Right kidney (tissue), 9 donors: ENCODE results near the gene SHROOM3.
A peak's percentile ranks its signal among the peaks of the same experiment; 100 is the strongest.
"Not testable (repeated sequence)": the region's sequence is repeated elsewhere in the genome, so short reads cannot be mapped to it uniquely, and the experiment has no call there.

Experiments
- DNase-seq: peaks from one replicate; pipeline ENCODE4 v3.0.0-alpha.2; 2016
- long read RNA-seq, 8 donors: transcript quantifications; one replicate each; lab custom pipeline, GENCODE V29; 2026

The SHROOM3 gene
- long read RNA-seq, donor 1, partial matches to known transcripts = 8 of 14 reads
- long read RNA-seq, donor 1, other reads (novel, unspliced or antisense) = 0 of 14 reads
- long read RNA-seq, donor 2, partial matches to known transcripts = 8 of 11 reads
- long read RNA-seq, donor 2, other reads (novel, unspliced or antisense) = 0 of 11 reads
- long read RNA-seq, donor 3, partial matches to known transcripts = 0 of 3 reads
- long read RNA-seq, donor 3, other reads (novel, unspliced or antisense) = 0 of 3 reads
- long read RNA-seq, donor 4, transcript SHROOM3-209 (4 exons, 3,766 nt) = major isoform, 9 of 11 reads
- long read RNA-seq, donor 4, partial matches to known transcripts = 0 of 11 reads
- long read RNA-seq, donor 4, other reads (novel, unspliced or antisense) = 0 of 11 reads
- long read RNA-seq, donor 5, partial matches to known transcripts = 0 of 3 reads
- long read RNA-seq, donor 5, other reads (novel, unspliced or antisense) = 0 of 3 reads
- long read RNA-seq, donor 6, transcript SHROOM3-209 (4 exons, 3,766 nt) = major isoform, 7 of 24 reads
- long read RNA-seq, donor 6, partial matches to known transcripts = 15 of 24 reads
- long read RNA-seq, donor 6, other reads (novel, unspliced or antisense) = 0 of 24 reads
- long read RNA-seq, donor 7, transcript SHROOM3-206 (4 exons, 554 nt) = minor isoform, 5 of 70 reads
- long read RNA-seq, donor 7, transcript SHROOM3-209 (4 exons, 3,766 nt) = major isoform, 15 of 70 reads
- long read RNA-seq, donor 7, partial matches to known transcripts = 50 of 70 reads
- long read RNA-seq, donor 7, other reads (novel, unspliced or antisense) = 0 of 70 reads
- long read RNA-seq, donor 8, transcript SHROOM3-206 (4 exons, 554 nt) = major isoform, 5 of 9 reads
- long read RNA-seq, donor 8, partial matches to known transcripts = 0 of 9 reads
- long read RNA-seq, donor 8, other reads (novel, unspliced or antisense) = 0 of 9 reads

- peak; percentile 42 for DNase-seq
These were observed at the start of gene SHROOM3 for GRCh38 chr4:76434901-76435527. SHROOM3 (plus strand) TSS chr4:76435229; CDS start chr4:76436053, 824 bp downstream.

- no peak for DNase-seq
These were observed 49.1 kb upstream of the SHROOM3 start for GRCh38 chr4:76385974-76386373.

- no peak for DNase-seq
These were observed 48.3 kb upstream of the SHROOM3 start for GRCh38 chr4:76386566-76387305.

GRCh38 chr4:76388160-76388908 is 46.7 kb upstream of the SHROOM3 start:
- DNase-seq = no peak

GRCh38 chr4:76401654-76402053 is 33.4 kb upstream of the SHROOM3 start:
- DNase-seq = no peak

GRCh38 chr4:76406081-76406480 is 28.9 kb upstream of the SHROOM3 start:
- DNase-seq = no peak

- DNase-seq = no peak
These were observed 27.4 kb upstream of the SHROOM3 start for GRCh38 chr4:76407440-76408119.

- DNase-seq = no peak
These were observed 24.4 kb upstream of the SHROOM3 start for GRCh38 chr4:76410636-76411035.

- DNase-seq = no peak
These were observed 14.8 kb upstream of the SHROOM3 start for GRCh38 chr4:76420188-76420761.

GRCh38 chr4:76420762-76421581 is 14.1 kb upstream of the SHROOM3 start, which contains the start of gene CCDC158:
CCDC158 (minus strand) TSS chr4:76421141; CDS start chr4:76403207, 17,934 bp downstream.
- DNase-seq = peak; percentile 70

- DNase-seq = not testable (repeated sequence)
These were observed 11.9 kb upstream of the SHROOM3 start for GRCh38 chr4:76423159-76423558.

GRCh38 chr4:76426272-76426671 is 8.8 kb upstream of the SHROOM3 start:
- no peak for DNase-seq

GRCh38 chr4:76429636-76430035 is 5.4 kb upstream of the SHROOM3 start:
- no peak for DNase-seq

GRCh38 chr4:76430519-76431388 is 4.3 kb upstream of the SHROOM3 start:
- peak; percentile 42 for DNase-seq

- DNase-seq = no peak
These were observed 695 bp downstream of the SHROOM3 start for GRCh38 chr4:76435528-76436319.

GRCh38 chr4:76439491-76439890 is 4.5 kb downstream of the SHROOM3 start:
- DNase-seq = no peak

GRCh38 chr4:76441881-76442280 is 6.9 kb downstream of the SHROOM3 start:
- no peak for DNase-seq
